ENCODE results near the gene ANP32E.
A peak's percentile ranks its signal among the peaks of the same experiment; 100 is the strongest.

The ANP32E gene

DNA sequence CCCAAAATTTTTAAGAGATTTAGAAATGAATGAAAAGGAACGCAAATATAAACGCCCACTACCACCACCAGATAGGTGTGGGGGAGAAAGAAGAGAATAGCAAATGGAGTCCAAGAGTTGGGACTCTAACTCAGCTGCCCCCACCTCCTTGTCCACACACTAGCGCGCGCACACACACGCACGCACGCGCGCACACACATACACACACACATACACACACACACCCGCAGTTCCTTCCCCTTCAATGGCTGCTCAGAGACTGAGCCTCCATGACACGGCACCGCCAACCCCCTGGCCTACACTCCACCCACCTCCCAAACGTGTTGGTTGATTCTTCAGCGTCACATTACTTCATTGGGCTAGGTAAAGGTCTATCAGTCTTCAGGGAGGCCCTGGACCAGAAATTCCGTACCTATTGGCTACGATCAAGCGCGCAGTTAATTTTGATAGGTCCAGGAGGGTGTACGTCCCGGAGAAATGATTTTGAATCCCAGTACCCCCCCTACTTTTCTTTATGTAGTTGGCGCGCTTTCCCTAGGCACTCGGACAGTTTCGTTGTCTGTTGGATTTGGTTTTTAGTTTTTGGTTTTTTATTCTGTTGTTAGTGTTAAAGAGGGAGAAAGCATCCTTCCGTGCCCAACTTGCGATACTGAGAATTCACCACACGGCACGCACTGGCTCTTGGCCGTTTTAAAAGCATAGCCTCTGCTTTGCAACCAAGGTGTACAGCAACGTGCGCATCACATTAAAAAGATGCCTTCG lies at the start of gene ANP32E:
Gene ANP32E, minus strand, starts transcription at position 261 of the 762 bp plus-strand sequence. CDS start 326 bp downstream, outside the sequence.
- DNase-seq (ENCODE audit: low read depth in 2 of 3, low spot score in 2 of 3): peak; percentile 56 to 80 (median 73)

DNA sequence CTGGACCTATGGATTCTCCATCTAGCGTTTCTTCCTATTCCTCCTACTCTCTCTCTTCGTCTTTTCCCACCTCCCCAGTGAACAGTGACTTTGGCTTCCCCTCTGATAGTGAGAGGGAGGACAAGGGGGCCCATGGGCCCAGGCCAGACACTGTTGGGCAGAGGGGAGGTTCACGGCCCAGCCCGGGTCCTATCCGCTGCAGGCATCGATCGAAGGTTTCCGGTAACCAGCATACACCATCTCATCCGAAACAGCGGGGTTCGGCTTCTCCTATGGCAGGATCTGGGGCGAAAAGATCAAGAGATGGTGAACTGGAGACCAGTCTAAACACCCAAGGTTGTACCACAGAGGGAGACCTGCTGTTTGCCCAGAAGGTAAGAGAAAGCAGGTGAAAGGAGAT lies 47.3 kb upstream of the ANP32E start:
- DNase-seq (ENCODE audit: low read depth in 2 of 3, low spot score in 2 of 3): no peak

DNA sequence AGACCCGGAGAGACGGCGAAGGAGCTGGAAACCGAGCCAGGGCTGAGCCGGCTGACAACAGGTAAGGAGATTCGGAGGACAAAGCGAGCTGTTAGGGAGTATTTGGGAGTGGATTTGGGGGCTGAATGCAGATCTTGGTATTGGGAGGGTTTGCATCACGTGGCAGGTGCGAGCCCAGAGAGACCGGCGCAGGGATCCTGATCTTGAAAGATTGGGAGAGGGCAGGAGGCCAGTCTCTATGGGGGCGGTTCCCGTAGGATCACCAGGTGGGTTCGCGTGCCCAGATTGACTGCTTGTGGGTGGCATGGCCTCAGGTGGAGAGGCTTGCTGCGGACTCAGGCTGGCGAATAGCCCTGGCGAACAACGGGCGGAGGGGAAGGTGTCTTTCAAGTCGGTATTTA lies 46.6 kb upstream of the ANP32E start:
- no peak for DNase-seq (ENCODE audit: low read depth in 2 of 3, low spot score in 2 of 3)

DNA sequence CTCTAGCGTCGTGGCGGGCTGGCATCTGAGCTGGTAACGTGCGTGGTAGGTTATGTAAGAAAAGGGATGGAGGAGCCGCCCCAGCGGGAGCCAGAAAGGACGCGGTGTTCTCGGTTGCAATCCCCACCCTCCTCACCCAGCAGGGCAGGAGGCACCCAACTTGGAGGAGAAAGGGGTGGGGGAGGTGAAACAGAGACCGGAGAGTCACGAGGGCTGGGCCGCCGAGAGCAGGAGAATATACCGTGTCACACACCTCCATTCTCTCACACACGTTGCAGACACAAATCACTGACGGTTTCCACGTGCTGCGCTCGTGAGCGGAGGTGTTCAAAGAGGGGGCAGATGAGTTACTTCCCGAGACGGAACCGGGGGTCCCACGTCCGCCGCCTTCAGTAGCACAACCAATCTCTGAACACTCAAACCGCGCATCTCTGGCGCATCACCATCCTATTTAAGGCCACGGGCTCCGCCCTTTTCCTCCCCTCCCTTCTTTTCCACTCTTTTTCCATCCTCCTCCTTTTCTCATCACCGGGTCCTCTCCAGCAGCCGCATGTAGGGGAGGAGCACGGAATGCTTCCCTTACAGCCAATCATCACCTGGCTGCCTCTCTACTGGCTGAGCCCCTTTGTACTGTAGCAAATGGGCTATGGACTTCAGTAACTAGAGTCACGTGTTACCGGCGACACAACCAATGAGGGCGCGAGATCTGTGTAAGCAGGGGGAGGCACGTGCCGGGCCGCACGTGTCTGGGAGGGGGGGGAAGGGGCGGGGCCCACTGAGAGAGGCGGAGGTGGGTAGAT lies 46.0 kb upstream of the ANP32E start, which contains the start of gene CIART:
Gene CIART, plus strand, starts transcription at position 797 of the 800 bp plus-strand sequence. CDS start 714 bp downstream, outside the sequence.
- peak in 2 of 3 experiments; percentile 25 to 53 for DNase-seq (ENCODE audit: low read depth in 2 of 3, low spot score in 2 of 3)

DNA sequence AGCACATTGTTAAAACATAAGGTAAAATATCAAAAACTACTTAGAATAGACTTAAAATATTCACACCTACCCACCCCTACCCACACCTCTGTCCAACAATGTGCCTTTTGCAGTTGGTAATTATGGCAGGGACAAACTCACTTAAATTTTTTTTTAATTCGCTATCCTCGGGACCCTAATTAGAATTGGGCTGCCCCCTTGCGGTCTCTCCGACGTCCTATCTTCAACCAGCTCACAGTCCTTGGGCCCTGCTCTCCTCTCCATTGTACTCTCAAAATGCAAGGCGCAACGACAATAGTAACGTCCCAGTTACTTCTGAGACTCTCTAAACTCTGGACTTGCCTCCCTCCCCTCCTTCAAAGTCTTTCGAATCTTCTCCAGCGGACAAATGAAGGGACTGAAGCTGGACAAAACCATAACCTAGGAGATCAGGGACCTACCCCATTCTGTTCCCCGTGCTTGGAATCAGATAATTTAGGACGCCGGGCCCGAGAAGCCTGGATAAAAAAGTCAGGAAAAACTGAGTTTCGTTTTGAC lies 45.4 kb upstream of the ANP32E start:
- DNase-seq (ENCODE audit: low read depth in 2 of 3, low spot score in 2 of 3): no peak

DNA sequence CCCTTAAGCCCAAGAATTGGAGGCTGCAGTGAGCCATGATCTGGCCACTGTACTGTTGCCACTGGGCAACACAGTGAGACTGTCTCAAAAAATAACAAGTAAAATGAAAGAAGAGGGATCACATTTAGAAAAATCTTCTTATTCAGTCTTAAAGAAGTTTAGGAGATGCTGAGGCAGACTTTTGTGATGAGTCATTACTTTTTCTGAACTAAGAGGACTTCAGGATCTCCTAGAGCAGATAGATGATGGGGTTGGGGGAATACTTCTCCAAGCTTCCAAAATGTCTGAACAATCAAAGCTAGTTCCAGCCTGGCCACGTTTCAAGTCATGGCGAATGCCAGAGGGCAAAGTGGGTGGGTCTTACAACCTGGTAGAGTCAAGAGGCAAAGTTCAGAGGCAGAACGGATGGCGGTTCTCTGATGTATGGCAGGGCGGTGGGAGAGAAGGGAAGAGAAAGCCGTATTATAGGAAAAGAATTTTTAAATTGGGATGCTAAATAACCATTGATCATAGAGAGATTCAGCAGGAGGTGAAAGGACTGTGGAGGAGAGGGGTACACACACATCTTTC lies 44.3 kb upstream of the ANP32E start:
- DNase-seq (ENCODE audit: low read depth in 2 of 3, low spot score in 2 of 3): no peak

DNA sequence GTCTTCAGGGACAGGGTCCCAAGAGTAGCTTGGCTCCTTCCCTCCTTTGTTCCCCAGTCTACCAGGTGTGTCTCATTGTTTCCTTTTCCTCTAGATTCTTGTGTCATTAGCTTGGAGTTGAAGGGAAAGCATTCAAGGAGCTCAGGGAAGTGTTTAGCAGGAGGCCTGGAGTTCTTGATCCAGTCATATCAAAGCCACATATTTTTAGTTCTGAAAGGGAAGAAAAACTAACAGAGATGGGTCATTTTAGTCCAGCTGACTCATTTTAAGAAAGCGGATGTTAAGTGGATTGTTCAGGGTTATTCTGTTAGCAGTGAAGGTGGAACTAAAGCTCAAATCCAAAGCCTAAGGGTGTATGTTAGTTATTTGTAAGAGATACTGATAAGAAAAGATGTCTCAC lies 37.4 kb upstream of the ANP32E start:
- DNase-seq (ENCODE audit: low read depth in 2 of 3, low spot score in 2 of 3): no peak

DNA sequence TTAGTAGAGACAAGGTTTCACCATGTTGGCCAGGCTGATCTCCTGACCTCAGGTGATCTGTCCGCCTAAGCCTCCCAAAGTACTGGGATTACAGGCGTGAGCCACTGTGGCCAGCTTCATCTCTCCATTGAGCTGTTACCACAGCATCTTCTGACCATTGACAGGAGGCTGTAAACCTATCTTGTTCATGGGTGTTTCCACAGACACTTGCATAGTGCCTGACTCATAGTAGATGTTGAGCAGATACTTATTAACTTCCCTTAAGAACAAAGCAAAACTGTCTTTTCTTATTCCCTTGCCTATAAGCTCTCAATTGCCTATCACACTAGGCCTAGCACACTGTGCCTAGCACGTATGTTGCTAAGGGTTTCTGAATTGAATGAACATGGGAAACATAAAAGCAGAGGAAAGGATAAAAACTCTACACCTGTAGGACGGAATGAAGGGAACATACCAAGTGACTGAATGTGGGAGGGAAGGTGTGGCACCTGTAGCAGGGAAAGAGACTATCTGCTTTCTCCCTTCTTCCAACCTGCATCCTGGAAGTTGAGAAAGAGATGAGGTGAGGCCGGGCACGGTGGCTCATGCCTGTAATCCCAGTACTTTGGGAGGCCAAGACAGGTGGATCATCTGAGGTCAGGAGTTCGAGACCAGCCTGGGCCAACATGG lies 35.5 kb upstream of the ANP32E start:
- no peak for DNase-seq (ENCODE audit: low read depth in 2 of 3, low spot score in 2 of 3)

DNA sequence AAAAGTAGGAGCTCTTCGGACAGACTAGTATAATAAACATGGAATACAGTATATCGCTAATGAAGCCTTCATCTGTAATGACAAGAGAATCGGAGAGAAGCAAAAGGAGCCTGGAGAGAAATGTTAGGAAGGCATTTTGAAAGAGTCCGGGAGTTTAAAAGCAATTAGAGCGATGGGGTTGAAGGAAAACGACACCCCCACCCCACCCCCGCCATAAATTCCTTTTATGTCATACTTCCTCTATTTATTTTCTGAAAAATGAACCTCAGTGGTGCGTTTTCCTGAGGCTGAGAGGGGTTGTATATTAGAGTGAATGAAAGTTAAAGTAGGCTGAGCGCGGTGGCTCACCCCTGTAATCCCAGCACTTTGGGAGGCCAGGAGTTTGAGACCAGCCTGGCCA lies 33.5 kb upstream of the ANP32E start:
- DNase-seq (ENCODE audit: low read depth in 2 of 3, low spot score in 2 of 3): no peak

DNA sequence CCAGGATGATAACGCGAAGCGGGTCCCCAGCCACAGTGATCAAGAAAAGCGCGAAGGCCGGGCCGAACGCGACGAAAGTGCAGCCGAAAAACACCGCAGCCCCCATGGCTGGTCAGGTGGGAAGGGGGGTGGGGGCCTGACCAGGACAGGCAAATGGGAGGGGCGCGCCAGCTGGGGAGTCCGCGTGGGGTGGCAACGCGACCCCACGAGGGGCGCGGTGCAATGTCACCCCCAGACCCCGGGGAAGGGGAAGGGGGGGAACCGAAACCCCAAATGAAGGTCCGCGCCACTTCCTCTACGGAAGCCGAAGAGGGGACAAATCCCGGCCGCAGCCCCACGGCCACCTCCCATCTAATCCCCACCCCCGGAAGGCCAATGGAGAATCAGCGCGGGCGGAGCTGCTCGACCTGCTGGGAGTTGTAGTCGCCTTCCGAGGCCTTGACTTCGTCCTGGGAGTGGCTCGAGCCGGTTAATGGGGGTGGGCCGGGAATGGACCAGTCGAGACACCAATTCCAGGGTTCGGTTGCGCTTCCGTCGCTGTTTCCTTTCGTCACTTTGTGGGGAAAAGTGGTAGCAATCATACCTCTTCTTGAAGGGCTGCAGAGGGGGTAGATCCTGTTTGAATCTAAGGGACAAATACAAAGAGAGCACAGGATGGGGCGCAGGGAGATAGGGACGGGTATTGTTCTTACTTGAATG lies 32.9 kb upstream of the ANP32E start, which contains the start of gene APH1A:
Gene APH1A, minus strand, starts transcription at position 312 of the 699 bp plus-strand sequence. Its CDS starts 206 bp downstream, at position 106.
- DNase-seq (ENCODE audit: low read depth in 2 of 3, low spot score in 2 of 3): peak; percentile 71 to 88 (median 85)

DNA sequence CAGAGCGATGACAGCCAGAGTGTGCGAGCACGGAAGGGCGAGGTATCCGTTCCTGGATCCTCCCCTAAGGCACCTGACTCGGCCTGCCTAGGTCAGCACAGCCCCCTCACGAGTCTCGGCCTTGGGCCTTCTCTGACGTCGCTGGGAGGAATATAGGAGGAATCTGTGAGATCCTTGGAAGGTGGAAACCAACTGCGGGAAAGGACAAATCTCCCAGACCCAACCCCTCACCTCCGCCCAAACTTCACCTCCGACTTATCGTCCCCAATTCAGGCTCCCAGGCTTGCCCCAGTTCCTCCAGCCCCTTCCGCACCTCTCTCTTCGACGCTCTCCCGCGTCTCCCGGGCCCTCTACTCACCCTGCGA lies 32.4 kb upstream of the ANP32E start:
- peak in 1 of 3 experiments; percentile 16 for DNase-seq (ENCODE audit: low read depth in 2 of 3, low spot score in 2 of 3)

DNA sequence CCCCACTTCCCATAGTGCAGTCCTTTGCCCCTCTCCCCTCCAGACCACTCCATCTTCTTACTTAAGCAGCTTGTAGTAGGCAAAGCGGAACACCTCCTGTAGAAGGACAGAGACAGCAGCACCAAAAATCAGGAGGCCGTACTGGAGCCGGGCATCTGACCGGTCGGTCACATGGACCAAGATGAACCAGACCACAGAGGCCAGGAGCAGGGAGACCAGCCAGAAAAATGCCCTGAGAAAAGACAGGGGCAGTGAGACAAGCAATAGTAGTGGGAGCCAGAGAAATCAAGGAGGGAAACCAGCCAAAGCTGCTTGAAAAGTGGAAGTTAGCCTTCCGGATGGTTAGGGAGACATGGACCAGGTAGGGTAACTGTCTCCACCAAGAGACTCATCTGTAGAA lies 32.0 kb upstream of the ANP32E start:
- no peak for DNase-seq (ENCODE audit: low read depth in 2 of 3, low spot score in 2 of 3)

DNA sequence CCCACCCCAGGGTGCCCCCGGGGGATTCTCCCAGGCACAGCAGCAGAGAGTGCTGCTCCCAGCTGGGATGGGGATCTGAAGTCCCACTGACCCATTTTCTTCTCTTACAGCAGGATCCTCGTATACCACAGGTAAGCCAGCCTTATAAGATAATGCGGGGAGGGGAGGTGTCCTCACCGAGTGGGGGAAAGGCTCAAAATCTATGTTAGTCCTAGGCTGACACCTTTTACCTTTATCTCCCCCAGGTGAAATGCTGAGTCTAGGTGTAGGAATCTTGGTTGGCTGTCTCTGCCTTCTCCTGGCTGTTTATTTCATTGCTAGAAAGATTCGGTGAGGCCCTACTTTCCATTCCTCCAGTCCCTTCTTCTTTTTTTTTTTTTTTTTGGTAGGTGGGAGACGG lies 27.6 kb upstream of the ANP32E start:
- DNase-seq (ENCODE audit: low read depth in 2 of 3, low spot score in 2 of 3): no peak

DNA sequence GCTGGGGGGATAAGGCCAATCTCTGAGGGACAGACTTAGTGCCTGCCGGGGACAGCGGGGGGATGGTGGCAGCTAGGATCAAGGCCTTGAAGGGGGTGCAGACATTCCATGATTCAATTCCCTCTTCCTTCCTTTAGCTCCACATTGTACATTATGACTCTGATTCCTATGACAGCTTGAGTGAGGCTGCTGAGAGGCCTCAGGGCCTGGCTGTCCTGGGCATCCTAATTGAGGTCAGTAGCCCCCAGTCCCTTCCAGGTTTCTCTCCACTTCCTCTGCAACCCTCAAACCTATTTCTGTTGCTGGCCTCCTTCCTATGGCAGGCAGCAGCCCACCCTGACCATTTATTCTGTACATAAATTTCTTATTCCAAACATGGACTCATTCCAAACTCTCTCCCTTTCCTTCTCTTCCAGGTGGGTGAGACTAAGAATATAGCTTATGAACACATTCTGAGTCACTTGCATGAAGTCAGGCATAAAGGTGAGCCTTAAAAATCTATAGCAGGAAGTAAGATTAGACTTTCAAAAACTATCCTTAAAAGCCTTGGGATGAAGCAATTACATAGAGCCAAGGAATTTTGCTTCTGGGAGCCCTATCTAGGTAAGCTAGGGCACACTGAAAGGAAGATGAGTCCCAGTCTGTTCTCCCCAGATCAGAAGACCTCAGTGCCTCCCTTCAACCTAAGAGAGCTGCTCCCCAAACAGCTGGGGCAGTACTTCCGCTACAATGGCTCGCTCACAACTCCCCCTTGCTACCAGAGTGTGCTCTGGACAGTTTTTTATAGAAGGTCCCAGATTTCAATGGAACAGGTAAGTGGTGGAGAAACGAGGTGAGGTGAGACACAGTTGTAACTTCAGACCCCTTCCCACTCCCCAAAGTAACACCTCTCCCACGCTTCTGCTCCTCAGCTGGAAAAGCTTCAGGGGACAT lies 26.7 kb upstream of the ANP32E start:
- no peak for DNase-seq (ENCODE audit: low read depth in 2 of 3, low spot score in 2 of 3)

DNA sequence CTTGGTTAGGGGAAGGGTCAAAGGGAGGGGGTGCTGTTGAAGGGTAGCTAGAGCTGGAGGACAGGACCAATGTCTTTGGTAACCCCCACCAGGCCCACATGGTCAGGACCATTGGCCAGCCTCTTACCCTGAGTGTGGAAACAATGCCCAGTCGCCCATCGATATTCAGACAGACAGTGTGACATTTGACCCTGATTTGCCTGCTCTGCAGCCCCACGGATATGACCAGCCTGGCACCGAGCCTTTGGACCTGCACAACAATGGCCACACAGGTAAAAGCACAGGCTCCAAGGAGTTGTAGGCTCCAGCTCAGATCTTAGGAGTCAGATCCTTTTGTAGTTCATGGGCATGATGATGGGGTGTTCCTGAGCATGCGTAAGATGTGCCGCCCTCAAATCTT lies 25.5 kb upstream of the ANP32E start:
- DNase-seq (ENCODE audit: low read depth in 2 of 3, low spot score in 2 of 3): no peak

DNA sequence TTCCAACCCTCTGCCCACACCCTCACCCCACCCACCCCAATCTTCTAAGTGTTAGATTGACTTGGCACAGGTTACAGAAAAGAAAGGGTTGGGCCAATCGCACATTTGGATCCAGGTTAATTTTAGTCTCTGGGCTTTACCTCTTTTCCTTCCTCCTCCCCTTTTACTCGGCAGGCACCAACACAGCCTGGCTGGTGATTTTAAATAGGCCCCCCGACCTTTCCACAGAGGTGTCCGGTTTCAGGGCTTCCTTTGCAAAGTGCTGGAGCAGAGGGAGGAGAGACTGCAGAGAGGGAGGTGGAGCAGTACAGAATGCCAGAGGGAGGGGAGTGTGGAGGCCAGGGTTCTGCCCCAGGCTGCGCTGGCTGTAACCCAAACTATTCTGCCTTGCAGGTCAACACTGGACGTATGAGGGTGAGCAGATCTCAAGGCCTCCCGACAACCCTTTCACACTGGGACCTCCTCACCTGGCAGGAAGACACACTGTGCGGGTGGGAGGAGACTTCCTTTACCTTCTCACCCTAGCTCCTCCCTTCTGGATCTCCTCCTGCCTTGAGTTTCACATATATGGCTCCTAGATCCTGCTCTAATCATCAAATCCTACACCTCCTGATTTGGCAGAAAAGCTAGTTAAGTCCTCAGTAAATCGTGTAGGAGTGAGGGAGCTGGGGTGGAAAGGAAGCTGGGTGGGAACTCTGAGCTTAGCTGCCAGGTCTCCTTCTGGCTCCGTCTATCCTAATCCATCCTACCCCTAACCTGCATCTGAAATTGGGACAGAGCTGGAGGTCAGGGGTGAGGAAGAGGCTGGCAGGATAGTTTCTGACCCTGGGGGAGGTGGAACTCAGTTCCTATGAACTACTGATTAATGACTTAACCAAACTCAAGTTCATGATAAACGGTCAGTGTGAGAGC lies 24.1 kb upstream of the ANP32E start:
- no peak for DNase-seq (ENCODE audit: low read depth in 2 of 3, low spot score in 2 of 3)

DNA sequence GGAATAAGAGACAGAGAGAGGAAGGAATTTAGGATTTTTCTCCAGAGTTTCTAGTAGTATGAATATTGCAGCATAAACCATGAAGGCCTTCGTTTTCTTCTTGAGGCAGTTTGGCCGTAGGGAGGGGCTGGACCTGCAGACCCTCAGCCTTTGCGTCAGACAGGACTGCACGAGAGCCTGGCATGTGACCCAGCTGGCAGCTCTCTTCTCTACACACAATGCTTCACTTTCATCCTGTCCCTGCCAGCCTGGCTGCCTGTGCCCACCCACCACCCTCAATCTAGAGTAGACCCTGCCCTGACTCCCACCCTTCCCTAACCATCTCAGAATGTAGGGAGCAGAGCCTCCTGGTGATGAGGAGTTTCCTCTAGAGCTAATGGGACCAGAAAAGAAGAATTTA lies 23.3 kb upstream of the ANP32E start:
- DNase-seq (ENCODE audit: low read depth in 2 of 3, low spot score in 2 of 3): no peak
